ENCODE results near the gene SBK3.
"Not testable (repeated sequence)": the region's sequence is repeated elsewhere in the genome, so short reads cannot be mapped to it uniquely, and the experiment has no call there.

SBK3 gene, protein sequence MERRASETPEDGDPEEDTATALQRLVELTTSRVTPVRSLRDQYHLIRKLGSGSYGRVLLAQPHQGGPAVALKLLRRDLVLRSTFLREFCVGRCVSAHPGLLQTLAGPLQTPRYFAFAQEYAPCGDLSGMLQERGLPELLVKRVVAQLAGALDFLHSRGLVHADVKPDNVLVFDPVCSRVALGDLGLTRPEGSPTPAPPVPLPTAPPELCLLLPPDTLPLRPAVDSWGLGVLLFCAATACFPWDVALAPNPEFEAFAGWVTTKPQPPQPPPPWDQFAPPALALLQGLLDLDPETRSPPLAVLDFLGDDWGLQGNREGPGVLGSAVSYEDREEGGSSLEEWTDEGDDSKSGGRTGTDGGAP

GRCh38 chr19:55545443-55545842, at the start of gene SBK3:
TSS of gene SBK3 (minus strand) at chr19:55545543. CDS start at chr19:55545543, 0 bp downstream.
- DNase-seq (ENCODE audit: low read depth, low spot score) = no peak
- H3K27ac ChIP-seq = no peak within 1 kb of the TSS

DNA sequence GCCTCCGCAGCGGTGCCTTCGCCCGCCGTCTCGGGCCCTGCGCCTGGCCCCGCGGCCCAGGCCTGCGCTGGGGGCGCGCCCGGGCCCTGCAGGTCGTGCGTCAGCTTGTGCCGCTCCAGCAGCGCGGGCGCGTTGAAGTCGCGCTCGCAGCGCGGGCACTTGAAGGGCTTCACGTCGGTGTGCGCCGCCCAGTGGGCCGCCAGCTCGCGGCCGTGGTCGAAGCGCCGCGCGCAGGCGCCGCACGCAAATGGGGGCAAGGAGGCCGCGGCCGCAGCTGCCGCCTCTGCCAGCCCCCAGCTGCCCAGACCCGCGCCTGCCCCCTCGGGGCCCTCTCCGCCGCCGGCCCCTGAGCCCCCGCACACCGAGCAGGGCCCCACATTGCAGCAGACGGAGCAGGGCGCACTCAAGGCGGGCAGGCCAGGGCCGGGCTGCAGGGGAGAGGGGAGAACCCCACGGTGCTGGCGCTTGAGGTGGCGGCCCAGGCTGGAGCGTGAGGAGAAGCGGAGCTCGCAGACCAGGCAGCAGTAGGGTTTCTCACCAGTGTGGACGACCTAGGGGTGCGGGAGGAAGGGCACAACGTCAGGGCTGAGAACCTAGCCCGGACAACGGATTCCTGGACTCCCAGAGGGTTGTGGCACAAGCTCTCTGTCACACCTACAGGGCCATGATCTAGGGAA, 47.9 kb upstream of the SBK3 start:
- no peak overlapping the region for H3K27ac ChIP-seq
- no peak for DNase-seq (ENCODE audit: low read depth, low spot score)

- H3K27ac ChIP-seq = no peak overlapping the region
- DNase-seq (ENCODE audit: low read depth, low spot score) = no peak
Observed at GRCh38 chr19:55592391-55593090, 47.2 kb upstream of the SBK3 start.

GRCh38 chr19:55591555-55591954, 46.2 kb upstream of the SBK3 start:
- H3K27ac ChIP-seq = no peak overlapping the region
- no peak for DNase-seq (ENCODE audit: low read depth, low spot score)

GRCh38 chr19:55590617-55591016, 45.3 kb upstream of the SBK3 start:
- DNase-seq (ENCODE audit: low read depth, low spot score) = no peak
- no peak overlapping the region for H3K27ac ChIP-seq

DNA sequence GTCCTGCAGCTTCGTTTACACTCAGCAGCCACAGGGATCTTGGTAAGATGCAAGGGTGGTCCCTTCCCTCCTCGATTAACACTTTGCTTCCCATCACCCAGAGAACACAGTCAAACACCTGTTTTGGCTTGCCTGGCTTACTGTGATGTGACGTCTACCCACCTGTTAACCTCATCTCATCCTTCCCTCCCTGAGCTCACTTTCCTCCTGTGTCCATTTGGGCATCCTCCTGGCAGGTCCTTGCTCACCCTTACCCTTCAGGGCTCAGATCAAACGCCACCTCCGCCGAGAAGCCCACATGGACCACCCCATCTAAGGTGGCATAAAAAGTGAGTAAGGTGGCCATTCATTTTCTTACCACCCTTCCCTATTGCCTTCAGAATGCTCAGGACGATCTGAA, 44.8 kb upstream of the SBK3 start:
- DNase-seq (ENCODE audit: low read depth, low spot score) = no peak

DNA sequence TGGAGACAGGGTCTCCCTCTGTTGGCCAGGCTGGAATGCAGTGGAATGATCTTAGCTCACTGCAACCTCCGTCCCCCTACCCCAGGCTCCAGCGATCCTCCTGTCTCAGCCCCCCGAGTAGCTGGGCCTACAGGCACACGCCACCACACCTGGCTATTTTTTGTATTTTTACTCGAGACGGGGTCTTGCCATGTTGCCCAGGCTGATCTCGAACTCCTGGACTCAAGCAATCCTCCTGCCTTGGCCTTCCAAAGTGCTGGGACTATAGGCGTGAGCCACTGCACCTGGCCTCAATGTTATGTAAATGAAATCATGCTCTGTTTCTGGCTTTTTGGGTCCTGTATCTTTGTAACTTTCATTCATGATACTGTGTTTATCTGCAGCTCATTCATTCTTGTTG, 43.4 kb upstream of the SBK3 start:
- H3K27ac ChIP-seq = no peak overlapping the region

More for the DNA sequence above, 44.8 kb upstream of the SBK3 start:
- no peak overlapping the region for H3K27ac ChIP-seq

DNA sequence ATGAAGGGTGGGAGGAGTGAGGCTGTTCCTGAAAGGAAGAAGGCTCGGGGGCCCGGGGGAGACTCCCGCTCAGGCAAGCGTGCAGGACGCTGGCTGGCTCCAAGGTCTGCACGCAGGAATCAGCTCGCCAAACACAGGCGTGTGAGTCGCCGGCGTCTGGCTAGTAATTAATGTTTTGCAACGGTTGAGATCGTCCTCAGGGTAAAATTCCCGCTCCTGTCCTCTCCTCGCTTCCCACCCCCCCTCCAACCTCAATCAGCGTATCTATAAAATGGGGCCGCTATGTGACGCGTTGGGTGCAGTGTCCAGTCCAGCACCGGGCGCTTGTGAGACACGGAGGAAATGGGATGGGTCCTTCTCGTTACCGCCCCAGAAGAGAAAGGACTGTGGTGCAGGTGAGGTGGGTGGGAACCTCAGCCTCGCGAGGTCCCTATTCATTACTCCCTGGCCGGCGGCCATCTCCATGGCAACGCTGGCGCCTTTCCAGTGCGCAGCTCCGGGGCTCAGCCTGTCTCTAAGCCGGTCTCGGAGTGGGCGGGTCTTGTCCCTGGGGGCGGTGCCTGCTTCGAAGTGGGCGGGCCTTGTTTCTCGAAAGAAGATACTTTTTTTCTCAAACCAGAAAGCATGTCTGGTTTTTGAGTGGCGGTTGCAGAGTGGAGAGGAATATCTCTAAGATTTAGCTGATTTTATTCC, 41.8 kb upstream of the SBK3 start:
- no peak overlapping the region for H3K27ac ChIP-seq
- peak; percentile 68 for DNase-seq (ENCODE audit: low read depth, low spot score)

More for the DNA sequence above, 43.4 kb upstream of the SBK3 start:
- DNase-seq (ENCODE audit: low read depth, low spot score) = no peak

- DNase-seq (ENCODE audit: low read depth, low spot score) = no peak
- no peak overlapping the region for H3K27ac ChIP-seq
Observed at GRCh38 chr19:55585658-55586339, 40.5 kb upstream of the SBK3 start.

DNA sequence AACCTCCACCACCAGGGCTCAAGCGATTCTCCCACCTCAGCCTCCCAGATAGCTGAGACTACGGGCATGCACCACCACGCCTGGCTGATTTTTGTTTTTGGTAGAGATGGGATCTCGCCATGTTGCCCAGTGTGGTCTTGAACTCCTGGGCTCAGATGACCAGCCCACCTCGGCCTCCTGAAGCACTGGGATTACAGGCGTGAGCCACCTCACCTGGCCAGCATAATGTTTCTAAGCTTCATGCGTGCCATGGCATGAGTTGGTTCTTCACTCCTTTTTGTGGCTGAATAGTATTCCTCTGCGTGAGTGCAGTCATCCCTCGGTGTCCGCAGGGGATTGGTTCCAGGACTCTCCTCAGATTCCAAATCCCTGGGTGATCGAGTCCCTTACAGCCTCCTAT, 39.5 kb upstream of the SBK3 start:
- no peak for DNase-seq (ENCODE audit: low read depth, low spot score)
- no peak overlapping the region for H3K27ac ChIP-seq

GRCh38 chr19:55583897-55584296, 38.6 kb upstream of the SBK3 start:
- H3K27ac ChIP-seq; DNase-seq (ENCODE audit: low read depth, low spot score): not testable (repeated sequence)

GRCh38 chr19:55582284-55582683, 36.9 kb upstream of the SBK3 start:
- DNase-seq (ENCODE audit: low read depth, low spot score); H3K27ac ChIP-seq: not testable (repeated sequence)

GRCh38 chr19:55581823-55582223, 36.5 kb upstream of the SBK3 start:
- no peak for DNase-seq (ENCODE audit: low read depth, low spot score)
- no peak overlapping the region for H3K27ac ChIP-seq

GRCh38 chr19:55581145-55581822, 35.9 kb upstream of the SBK3 start:
- DNase-seq (ENCODE audit: low read depth, low spot score) = no peak

GRCh38 chr19:55580628-55581144, 35.3 kb upstream of the SBK3 start, which contains the start of gene ZNF579:
TSS of gene ZNF579 (minus strand) at chr19:55580848. CDS start at chr19:55579639, 1,209 bp downstream.
- H3K27ac ChIP-seq = peak within 1 kb of the TSS; percentile 66
- peak; percentile 36 for DNase-seq (ENCODE audit: low read depth, low spot score)

More at GRCh38 chr19:55581145-55581822, 35.9 kb upstream of the SBK3 start:
- peak overlapping the region; percentile 66 for H3K27ac ChIP-seq

GRCh38 chr19:55579766-55580621, 34.7 kb upstream of the SBK3 start:
- DNase-seq (ENCODE audit: low read depth, low spot score) = no peak
- peak overlapping the region; percentile 66 for H3K27ac ChIP-seq

DNA sequence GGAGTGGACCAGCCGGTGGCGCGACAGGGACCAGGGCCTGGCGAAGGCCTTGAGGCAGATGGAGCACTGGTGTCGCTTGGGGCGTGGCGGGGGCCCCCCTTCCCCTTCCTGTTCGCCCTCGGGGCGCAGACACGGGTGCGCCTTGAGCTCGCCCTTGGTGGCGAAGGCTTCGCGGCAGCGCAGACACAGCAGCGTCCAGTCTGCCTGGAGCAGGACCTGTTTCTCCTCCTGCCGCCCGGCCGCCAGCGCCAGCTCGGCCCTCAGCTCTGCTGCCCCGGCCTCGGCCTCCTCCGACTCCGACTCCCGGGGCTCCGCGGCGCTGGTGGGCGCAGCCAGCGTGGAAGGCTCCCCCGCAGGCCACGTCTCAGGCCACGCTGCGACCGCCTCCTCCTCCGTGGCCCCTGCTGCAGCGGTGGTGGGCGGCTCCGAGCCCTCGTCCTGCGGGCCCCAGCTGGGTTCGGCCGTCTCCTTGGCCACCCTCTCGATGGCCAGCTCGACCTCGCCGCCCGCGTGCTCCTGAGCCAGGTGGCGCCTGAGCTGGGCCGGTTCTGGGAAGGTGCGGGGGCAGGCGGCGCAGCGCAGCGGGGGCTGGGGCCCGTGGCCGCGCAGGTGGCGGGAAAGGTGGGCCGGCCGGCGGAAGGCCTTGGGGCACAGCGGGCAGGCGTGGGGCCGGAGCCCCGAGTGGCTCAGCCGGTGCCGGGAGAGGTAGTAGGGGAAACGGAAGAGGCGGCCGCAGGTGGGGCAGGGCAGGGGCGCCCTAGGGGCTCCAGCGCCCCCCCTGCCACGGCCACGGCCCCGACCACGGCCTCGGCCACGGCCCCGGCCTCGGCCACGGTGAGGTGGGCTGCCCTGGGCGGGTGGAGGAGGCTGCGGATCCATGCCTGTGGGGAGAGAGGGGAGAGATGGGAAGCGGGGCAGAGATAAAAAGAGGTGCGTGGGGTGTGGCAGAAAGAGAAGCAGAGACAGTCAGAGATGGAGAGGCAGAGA, 33.7 kb upstream of the SBK3 start:
- H3K27ac ChIP-seq = no peak overlapping the region
- DNase-seq (ENCODE audit: low read depth, low spot score) = no peak
